GM19043 (cell line): ENCODE measurements around the gene USP7.
A peak's percentile ranks its signal among the peaks of the same experiment; 100 is the strongest.
"Not testable (repeated sequence)": the region's sequence is repeated elsewhere in the genome, so short reads cannot be mapped to it uniquely, and the experiment has no call there.

Experiments used
- ATAC-seq: cut with Tn5 transposase; IDR thresholded peaks from one replicate; pipeline ENCODE4 v1.9.1; 2021; ENCODE audit warnings: low read depth; ENCODE audit not compliant: unreplicated experiment

Gene USP7

GRCh38 chr16:8886593-8887430 lies 76.9 kb downstream of the USP7 start:
- ATAC-seq = no peak

- no peak for ATAC-seq
These were observed 77.8 kb downstream of the USP7 start for GRCh38 chr16:8885674-8886592.

GRCh38 chr16:8882725-8883377 lies 80.9 kb downstream of the USP7 start:
- ATAC-seq = no peak

GRCh38 chr16:8882041-8882617 lies 81.6 kb downstream of the USP7 start, which contains the start of gene LITAFD:
TSS of gene LITAFD (plus strand) at chr16:8882351. CDS start at chr16:8884356, 2,005 bp downstream.
- no peak for ATAC-seq

GRCh38 chr16:8880839-8881510 lies 82.7 kb downstream of the USP7 start:
- no peak for ATAC-seq

DNA sequence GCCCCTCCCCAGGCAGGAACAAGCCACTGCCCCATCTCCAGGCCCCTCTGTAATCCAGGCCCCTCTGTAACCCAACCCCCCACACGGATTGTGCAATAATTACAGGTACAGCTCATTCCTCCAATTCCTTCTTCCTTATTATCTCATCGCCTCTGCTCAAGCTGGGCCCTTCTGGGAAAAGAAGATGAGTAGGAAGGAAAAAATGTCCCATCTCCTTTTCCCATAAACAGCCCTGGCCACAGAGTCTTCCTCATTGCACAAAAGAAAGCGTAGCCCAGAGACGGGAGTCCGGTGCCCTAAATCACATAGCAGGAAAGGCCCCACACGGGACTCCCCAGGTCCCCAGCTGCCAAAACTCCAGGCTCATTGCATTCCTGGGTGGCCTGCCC lies 85.2 kb downstream of the USP7 start:
- ATAC-seq = no peak

- ATAC-seq = no peak
These were observed 85.7 kb downstream of the USP7 start for GRCh38 chr16:8877894-8878522.

GRCh38 chr16:8875317-8875716 lies 88.4 kb downstream of the USP7 start:
- ATAC-seq = not testable (repeated sequence)

GRCh38 chr16:8874388-8874787 lies 89.3 kb downstream of the USP7 start:
- ATAC-seq = no peak

GRCh38 chr16:8873866-8874195 lies 89.9 kb downstream of the USP7 start:
- ATAC-seq = not testable (repeated sequence)

GRCh38 chr16:8872967-8873865 lies 90.5 kb downstream of the USP7 start:
- no peak for ATAC-seq

GRCh38 chr16:8872071-8872470 lies 91.6 kb downstream of the USP7 start:
- ATAC-seq = no peak

GRCh38 chr16:8869988-8870241 lies 93.8 kb downstream of the USP7 start:
- not testable (repeated sequence) for ATAC-seq

GRCh38 chr16:8869212-8869987 lies 94.3 kb downstream of the USP7 start:
- no peak for ATAC-seq

GRCh38 chr16:8868416-8869211 lies 95.1 kb downstream of the USP7 start, which contains the start of gene CARHSP1:
TSS of gene CARHSP1 (minus strand) at chr16:8869006. CDS start at chr16:8859328, 9,678 bp downstream.
- peak; percentile 58 for ATAC-seq

DNA sequence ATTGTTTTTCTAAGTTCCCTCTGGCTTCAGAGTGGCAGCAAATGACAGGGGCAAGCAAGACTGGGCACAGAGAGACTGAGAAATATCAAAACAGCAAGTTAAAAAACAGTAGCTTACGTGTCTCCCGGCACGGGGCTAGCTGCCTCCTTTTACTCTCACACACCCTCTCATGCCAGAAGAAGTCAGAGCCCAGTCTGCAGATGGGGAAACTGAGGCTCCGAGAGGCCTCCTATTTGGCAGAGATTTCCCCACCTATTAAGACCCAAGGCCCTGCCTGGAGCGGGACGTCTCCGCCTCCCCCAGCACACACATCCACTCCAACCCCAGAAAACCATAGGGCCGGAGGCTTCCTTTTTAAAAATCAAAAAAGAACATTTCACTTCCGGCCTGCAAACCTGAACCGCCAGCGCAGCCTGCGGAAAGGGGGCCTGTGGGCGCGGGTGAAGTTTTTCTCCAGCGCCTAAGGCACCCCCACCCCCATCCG lies 95.7 kb downstream of the USP7 start:
- no peak for ATAC-seq
